Esophagus squamous epithelium (tissue), 4 donors: ENCODE measurements around the gene RNF19B.

Source experiments
- POLR2A ChIP-seq, 4 donors: fragments of 450-650 bp; IDR thresholded peaks; one replicate each; pipeline ENCODE4 v1.6.1; 2017; ENCODE audit warnings: antibody characterized with exemption in 4 of 4, mild to moderate bottlenecking in 4 of 4, moderate library complexity in 3 of 4
- TF ChIP-seq, protein P1 (sequence below), 6 experiments: fragments of 450-650 bp in 4 of 6; fragments of 200-600 bp in 2 of 6; sonication (generic) in 2 of 6; IDR thresholded peaks; one replicate each; pipeline ENCODE4 v1.5.1; 2016 to 2019; ENCODE audit warnings: antibody characterized with exemption in 6 of 6, mild to moderate bottlenecking in 4 of 6, moderate library complexity in 4 of 6

- TF ChIP-seq, protein P1, sequence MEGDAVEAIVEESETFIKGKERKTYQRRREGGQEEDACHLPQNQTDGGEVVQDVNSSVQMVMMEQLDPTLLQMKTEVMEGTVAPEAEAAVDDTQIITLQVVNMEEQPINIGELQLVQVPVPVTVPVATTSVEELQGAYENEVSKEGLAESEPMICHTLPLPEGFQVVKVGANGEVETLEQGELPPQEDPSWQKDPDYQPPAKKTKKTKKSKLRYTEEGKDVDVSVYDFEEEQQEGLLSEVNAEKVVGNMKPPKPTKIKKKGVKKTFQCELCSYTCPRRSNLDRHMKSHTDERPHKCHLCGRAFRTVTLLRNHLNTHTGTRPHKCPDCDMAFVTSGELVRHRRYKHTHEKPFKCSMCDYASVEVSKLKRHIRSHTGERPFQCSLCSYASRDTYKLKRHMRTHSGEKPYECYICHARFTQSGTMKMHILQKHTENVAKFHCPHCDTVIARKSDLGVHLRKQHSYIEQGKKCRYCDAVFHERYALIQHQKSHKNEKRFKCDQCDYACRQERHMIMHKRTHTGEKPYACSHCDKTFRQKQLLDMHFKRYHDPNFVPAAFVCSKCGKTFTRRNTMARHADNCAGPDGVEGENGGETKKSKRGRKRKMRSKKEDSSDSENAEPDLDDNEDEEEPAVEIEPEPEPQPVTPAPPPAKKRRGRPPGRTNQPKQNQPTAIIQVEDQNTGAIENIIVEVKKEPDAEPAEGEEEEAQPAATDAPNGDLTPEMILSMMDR (IDR thresholded peaks at IDR 0.05): no peak
- no peak for TF ChIP-seq POLR2A (IDR thresholded peaks at IDR 0.05)
Observed at GRCh38 chr1:32931760-32932159, 32.8 kb downstream of the RNF19B start.
